GM21515 (cell line): ENCODE data around the gene CHRNB1.

Source experiments
- ATAC-seq: cut with Tn5 transposase; IDR thresholded peaks from one replicate; pipeline ENCODE4 v1.9.1; 2021; ENCODE audit not compliant: unreplicated experiment

CHRNB1 gene

GRCh38 chr17:7437369-7437863 lies 7.4 kb upstream of the CHRNB1 start:
- no peak for ATAC-seq

- ATAC-seq, result no peak
Measured at GRCh38 chr17:7437950-7438614, 6.8 kb upstream of the CHRNB1 start.

- no peak for ATAC-seq
Measured at GRCh38 chr17:7438656-7439460, 6.0 kb upstream of the CHRNB1 start.

GRCh38 chr17:7439462-7440112 lies 5.3 kb upstream of the CHRNB1 start, which contains the start of gene FGF11:
Gene FGF11 (plus strand): TSS chr17:7439512. CDS start chr17:7439621, 109 bp downstream.
- ATAC-seq, result no peak

DNA sequence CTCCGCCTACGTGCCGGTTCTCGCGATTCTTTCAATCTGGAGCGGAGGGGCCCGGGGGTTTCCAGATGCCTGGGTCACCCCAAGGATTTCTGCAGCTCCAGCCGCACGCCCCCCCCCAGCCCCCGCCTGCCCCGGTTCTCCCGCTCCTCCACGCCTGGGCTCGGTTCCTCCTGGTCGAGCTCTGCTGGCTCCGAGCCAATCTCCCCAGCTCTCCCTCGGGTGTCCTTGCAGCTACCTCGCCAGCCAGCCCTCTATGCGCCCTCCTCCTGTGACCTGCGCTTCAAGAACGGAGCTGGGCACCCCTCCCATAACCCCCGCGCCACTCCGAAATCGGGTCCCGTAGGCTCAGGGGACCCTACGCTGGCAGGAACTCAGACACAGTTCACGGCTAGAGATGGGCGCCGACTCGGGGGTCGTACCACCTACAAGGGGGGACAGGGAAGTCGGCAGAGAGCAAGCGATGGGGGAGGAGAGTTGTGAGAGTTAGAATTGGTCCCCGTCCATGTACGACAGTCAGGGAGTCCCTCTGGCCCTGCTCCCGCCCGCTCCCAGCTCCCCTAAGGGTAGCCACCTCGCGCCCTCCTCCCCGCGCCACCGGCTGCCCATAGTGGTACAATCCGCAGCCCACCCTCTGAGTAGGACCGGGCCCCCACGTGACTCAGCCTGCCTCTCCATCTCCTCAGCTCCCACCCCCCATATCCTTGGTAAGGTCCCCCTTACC lies 4.6 kb upstream of the CHRNB1 start:
- no peak for ATAC-seq

DNA sequence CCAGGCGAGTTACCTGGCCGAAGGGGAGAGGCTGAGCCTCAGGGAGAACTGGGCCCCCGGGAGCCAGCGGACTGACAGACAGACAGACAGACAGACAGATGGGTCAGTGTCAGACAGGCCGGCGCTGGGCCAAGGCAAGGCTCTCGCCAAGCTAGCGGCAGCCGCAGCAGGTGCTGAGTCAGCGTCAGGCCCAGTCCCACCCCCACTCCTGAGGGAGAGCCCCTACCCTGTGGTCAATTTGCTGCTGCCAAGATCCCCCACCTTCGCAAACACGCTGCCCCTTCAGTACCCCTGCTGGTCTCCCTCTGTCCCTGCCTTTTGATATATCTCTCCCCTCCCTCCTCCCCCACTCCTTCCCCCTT lies 4.0 kb upstream of the CHRNB1 start:
- no peak for ATAC-seq

- no peak for ATAC-seq
Measured at GRCh38 chr17:7441266-7441665, 3.6 kb upstream of the CHRNB1 start.

GRCh38 chr17:7442142-7442541 lies 2.7 kb upstream of the CHRNB1 start:
- ATAC-seq, result no peak

DNA sequence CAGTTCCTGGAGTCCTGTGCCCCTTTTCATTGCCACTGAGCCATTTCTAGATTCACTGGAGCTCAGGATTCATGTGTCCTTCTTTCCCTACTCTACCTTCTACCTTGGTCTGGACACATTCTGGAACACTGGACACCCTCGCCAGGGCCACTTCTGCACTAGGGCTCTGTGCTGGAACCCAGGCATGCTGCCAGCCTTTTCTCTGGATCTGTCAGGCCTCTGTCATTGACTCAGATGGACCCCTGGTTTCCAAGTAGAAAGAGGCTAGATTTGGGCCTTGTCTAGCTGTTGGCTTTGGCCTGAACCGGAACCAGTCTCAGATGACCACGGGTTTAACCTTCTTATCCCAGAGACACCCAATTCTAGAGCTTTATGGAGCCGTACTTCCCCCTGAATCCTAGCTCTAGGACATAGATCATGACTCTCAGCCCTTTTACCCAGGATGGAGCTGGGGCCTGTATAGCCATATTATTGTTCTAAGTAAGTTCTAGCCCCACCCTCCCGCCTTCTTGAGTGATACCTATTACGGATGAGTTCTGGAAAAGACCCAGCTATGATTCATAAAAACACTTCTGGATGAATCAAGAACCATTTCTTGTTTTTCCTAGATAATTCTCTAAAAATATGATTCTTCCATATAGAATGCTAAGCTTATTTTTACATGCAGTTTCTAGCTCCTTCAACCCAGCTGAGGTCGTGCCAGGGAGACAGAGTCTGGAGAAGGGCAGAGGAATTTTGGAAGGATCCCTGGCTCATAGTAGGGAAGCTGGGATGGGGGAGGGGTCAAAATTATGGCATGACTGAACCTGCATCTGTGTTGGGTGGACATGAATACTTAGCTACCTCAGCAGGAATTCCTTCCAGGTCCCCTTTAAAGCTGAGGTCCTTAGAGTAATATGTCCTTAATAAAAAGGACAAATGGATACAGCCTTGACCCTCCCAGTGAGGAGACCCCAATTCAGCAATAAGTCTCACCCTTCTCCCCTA lies 1.1 kb upstream of the CHRNB1 start:
- ATAC-seq, result no peak

DNA sequence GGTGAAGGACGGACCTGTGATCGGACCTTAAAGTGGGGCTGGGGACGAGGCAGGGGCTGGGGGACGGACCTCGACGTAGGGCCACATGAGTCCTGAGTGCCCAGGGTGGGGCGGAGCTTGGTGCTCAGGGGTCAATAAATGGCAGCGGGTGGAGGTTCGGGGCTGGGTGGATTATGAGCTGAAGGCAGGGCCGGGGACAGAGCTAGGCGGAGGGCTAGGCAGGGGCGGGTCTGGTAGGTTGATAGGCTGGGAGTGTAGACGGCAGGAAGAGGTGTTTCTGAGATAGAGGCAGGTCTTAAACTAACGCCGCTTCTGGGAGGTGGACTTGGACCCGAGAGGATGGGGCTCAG lies 733 bp downstream of the CHRNB1 start:
- ATAC-seq, result no peak

DNA sequence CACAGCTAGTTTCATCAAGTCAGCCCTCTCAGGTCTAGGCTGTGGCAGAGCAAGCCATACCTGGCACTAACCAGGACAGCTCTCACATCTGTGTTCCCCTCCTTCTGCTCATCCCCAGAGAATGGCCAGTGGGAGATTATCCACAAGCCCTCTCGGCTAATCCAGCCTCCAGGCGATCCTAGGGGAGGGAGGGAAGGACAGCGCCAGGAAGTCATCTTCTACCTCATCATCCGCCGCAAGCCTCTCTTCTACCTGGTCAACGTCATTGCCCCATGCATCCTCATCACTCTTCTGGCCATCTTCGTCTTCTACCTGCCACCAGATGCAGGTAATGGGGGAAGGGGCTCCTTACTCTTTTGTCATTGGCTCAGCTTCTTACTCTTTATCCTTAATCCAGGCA lies 3.6 kb downstream of the CHRNB1 start:
- ATAC-seq, result no peak

- ATAC-seq, result no peak
Measured at GRCh38 chr17:7459961-7460545, 15.2 kb downstream of the CHRNB1 start.

DNA sequence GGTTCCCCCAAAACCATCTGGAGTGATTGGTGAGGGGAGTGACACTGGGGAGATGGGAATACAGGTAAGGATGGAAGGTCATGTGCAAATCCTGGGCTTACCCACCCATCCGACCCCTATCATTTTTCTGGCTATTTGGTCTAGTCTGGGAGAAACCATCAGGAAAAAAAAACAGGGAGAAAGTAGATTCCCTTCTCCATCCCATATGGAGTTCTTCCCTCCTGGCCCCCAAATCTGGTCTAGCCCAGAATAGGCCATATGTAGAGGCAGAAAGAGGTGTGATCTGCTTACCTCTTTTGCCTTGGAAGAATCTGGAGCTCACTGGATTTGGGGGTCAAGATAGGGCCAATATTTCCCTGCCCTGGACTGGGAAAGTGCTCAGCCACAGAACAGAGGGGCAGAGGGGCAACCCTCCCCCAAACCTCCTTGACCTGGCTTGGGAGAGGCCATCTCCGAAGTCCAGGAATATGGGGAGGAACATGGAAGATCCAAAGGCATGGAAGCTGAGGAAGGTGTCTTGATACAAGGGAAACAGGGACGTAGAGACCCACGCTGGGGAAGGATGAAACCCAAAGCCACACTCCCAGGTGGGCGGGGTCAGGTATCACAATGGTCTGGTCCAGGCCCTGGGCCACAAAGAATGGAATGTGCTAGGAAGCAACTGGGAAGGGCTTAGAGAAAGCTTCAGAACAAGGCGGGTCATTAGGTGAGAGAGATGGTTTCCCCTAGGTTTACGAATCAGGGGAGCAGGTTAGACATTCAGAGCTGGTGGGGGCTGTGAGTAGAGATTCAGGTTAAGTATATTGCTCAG lies 16.2 kb downstream of the CHRNB1 start:
- no peak for ATAC-seq

DNA sequence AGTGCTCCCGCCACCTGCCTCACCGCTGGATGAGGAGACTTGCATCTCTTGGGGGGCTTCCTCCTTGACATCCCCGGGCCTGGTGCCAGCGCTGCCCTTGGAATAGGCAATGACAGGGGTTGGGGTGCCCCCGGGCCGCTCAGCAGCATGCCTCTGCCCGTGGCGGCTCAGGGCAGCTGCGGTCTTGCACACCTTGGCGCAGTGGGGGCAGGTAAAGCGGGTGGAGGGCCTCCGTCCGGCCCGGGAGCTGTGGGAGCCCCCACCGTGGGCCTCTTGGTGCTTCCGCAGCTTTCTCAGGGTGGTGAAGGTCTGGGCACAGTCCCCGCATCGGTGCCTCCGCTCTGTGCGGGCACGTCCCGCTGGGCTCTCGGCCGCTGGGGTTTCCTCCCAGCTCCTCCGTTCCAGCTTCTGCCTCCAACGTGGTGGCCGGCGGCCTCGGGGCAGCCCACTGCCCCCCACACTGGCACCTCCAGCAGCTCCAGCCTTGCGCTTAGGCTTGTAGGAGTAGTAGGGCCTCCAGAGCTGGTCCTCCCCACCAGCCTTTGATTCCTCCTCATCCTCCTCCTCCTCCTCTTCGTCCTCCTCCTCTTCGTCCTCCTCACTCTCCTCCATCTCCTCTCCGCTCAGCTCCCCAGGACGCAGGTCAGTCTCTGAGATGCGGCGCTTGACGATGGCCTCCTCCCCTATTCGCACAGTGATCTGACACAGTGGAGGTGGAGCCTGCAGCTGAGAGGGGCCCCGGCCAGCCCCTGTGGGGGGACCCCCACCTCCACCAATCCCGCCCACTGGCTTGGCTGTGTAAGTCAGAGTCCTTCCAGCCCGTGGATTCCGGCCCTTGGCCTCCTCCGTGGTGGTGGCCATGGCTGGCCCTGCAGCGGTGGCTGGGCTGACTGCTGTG lies 17.9 kb downstream of the CHRNB1 start:
- ATAC-seq, result no peak

- no peak for ATAC-seq
Measured at GRCh38 chr17:7463372-7463846, 18.5 kb downstream of the CHRNB1 start.

DNA sequence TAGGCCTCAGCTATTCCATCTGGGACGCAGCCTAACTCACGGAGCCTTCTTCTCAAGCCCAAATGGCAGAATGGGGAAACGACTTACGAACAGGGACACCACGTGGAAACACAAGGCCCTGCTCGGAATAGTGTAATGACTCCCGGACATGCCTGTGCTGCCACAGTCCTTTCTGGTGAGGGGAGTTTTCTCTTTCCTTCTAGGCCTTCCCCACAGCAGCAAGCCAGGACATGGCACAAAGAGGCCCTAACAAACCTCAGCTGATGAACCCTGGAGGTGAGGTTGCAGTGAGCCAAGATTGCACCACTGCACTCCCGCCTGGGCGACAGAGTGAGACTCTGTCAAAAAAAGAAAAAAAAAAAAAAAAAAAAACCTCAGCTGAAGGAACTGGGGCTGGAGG lies 19.2 kb downstream of the CHRNB1 start:
- ATAC-seq, result no peak

DNA sequence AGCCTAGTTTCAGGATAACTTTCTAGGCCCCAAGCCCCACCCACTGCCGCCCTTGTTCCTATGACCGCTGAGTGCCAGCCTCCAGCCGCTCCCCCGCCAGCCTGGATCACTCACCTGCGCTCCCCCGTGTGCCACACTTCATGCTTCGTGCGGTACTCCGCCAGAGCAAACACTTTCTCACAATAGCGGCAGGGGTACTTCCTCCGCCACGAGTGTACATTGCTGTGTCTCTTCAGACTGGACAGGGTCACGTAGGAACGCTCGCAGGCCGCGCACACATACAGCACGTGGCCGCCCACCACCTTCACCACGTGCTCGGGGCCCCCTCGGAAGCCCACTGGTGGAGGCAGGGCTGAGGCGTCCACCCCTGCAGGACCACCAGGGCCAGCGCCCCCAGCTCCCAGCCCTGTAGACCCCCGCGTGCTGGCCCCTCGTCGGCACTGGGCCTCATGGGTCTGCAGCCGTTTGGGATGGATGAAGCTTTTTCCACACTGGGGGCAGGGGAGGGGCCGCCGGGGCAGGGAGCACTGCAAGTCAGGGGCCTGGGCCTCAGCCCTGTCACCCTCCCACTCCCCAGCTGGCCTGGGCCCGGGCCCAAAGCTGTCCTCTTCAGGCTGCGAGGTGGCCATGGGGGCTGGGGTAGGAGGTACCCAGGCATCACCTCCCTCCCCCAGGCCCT lies 20.9 kb downstream of the CHRNB1 start:
- no peak for ATAC-seq
